Measurements from ENCODE around the gene SNTG2.

SNTG2 gene

DNA sequence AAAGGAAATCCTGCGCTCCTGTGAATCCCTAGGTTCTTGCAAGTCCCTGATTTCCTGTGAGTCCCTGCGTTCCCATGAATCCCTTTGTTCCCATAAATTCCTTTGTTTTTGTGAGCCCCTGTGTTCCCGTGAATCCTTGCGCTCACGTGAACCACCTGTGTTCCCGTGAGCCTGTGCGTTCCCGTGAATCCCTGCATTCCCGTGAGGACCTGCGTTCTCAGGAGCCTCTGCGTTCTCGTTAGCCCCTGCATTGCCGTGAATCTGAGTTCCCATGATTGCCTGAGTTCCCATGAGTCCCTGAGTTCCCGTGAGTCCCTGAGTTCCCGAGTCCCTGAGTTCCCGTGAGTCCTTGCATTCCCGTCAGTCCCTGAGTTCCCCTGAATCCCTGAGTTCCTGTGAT, 71.5 kb downstream of the SNTG2 start:
- no peak for TF ChIP-seq POLR2AphosphoS5 (IDR thresholded peaks at IDR 0.05; ENCODE audit: low read depth, low read length)
- TF ChIP-seq SIN3A (IDR thresholded peaks at IDR 0.05; ENCODE audit: borderline replicate concordance, insufficient read depth, low read length) = no peak
- TF ChIP-seq, protein P1, sequence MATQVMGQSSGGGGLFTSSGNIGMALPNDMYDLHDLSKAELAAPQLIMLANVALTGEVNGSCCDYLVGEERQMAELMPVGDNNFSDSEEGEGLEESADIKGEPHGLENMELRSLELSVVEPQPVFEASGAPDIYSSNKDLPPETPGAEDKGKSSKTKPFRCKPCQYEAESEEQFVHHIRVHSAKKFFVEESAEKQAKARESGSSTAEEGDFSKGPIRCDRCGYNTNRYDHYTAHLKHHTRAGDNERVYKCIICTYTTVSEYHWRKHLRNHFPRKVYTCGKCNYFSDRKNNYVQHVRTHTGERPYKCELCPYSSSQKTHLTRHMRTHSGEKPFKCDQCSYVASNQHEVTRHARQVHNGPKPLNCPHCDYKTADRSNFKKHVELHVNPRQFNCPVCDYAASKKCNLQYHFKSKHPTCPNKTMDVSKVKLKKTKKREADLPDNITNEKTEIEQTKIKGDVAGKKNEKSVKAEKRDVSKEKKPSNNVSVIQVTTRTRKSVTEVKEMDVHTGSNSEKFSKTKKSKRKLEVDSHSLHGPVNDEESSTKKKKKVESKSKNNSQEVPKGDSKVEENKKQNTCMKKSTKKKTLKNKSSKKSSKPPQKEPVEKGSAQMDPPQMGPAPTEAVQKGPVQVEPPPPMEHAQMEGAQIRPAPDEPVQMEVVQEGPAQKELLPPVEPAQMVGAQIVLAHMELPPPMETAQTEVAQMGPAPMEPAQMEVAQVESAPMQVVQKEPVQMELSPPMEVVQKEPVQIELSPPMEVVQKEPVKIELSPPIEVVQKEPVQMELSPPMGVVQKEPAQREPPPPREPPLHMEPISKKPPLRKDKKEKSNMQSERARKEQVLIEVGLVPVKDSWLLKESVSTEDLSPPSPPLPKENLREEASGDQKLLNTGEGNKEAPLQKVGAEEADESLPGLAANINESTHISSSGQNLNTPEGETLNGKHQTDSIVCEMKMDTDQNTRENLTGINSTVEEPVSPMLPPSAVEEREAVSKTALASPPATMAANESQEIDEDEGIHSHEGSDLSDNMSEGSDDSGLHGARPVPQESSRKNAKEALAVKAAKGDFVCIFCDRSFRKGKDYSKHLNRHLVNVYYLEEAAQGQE (IDR thresholded peaks at IDR 0.05; ENCODE audit: insufficient read depth in 1 of 2, low read depth in 2 of 2, low read length in 2 of 2) = no peak
- no peak for TF ChIP-seq TAF1 (IDR thresholded peaks at IDR 0.05; ENCODE audit: borderline replicate concordance, insufficient read depth, low read length)
- no peak for TF ChIP-seq FOXP2 (optimal IDR thresholded peaks at IDR 0.05; ENCODE audit: borderline replicate concordance, extremely low read depth, extremely low read length, insufficient read depth)

DNA sequence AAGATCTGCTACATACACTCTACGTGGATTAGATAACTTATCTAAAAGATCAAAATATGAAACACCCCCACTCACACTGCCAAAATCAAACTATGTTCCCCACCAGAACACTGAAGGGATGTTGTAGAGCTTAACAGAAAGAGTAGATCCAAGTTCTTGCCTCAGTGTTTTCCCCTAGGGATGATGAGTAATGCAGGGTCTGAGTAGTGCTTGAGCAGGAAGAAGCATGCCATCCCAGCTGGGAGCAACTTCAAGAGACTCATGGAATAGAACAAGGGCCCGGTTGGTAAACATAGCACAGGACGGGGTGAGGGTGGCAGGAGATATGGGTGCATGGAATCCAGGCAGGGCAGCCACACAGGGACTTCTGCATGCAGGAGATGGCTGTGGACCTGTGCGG, 74.3 kb downstream of the SNTG2 start:
- TF ChIP-seq, protein P1 (IDR thresholded peaks at IDR 0.05; ENCODE audit: insufficient read depth in 1 of 2, low read depth in 2 of 2, low read length in 2 of 2) = no peak
- TF ChIP-seq FOXP2 (optimal IDR thresholded peaks at IDR 0.05; ENCODE audit: borderline replicate concordance, extremely low read depth, extremely low read length, insufficient read depth) (no peak), SIN3A (IDR thresholded peaks at IDR 0.05; ENCODE audit: borderline replicate concordance, insufficient read depth, low read length) (no peak), POLR2AphosphoS5 (IDR thresholded peaks at IDR 0.05; ENCODE audit: low read depth, low read length) (no peak), TAF1 (IDR thresholded peaks at IDR 0.05; ENCODE audit: borderline replicate concordance, insufficient read depth, low read length) (no peak)

DNA sequence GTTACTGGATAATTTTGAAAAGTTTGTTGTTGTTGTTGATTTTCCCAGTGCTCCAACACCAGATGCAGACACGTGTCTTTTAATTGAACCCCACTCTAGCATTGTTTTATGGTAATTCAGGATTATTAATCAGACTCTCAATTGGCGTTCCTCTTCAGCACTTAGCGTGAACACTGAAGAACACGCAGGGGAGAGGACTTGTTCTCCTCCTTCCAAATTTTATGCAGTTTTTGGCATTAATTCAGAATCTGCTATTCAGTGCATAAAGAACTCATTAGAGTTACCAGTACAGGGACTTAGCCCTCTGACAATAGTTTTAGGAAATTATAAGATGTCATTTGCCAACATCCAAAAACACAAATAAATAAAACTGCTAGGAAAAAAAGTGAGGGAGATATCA, 75.5 kb downstream of the SNTG2 start:
- TF ChIP-seq TAF1 (IDR thresholded peaks at IDR 0.05; ENCODE audit: borderline replicate concordance, insufficient read depth, low read length) = no peak
- TF ChIP-seq POLR2AphosphoS5 (IDR thresholded peaks at IDR 0.05; ENCODE audit: low read depth, low read length) = no peak
- TF ChIP-seq, protein P1 (IDR thresholded peaks at IDR 0.05; ENCODE audit: insufficient read depth in 1 of 2, low read depth in 2 of 2, low read length in 2 of 2) = no peak
- no peak for TF ChIP-seq SIN3A (IDR thresholded peaks at IDR 0.05; ENCODE audit: borderline replicate concordance, insufficient read depth, low read length)
- TF ChIP-seq FOXP2 (optimal IDR thresholded peaks at IDR 0.05; ENCODE audit: borderline replicate concordance, extremely low read depth, extremely low read length, insufficient read depth) = no peak

DNA sequence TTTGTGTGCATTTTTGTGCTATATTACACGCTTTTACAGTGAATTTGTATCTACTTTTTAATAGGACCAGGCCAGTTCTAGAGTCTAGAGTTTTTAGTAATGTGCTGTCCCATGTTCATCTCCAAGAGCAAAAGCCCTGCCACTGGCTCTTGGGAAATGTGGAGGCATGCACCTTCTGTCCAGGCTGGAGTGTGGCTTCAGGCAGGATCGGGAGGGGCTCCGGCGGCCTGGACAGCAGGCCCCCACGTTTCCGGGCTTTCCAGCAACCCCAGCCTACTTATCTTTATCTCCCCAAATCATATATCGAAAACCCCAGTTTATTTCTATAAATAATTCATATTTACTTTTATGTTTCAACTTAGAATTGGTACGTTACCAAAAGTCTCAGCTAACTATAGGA, 78.2 kb downstream of the SNTG2 start:
- TF ChIP-seq SIN3A (IDR thresholded peaks at IDR 0.05; ENCODE audit: borderline replicate concordance, insufficient read depth, low read length) (no peak), POLR2AphosphoS5 (IDR thresholded peaks at IDR 0.05; ENCODE audit: low read depth, low read length) (no peak), FOXP2 (optimal IDR thresholded peaks at IDR 0.05; ENCODE audit: borderline replicate concordance, extremely low read depth, extremely low read length, insufficient read depth) (no peak), TAF1 (IDR thresholded peaks at IDR 0.05; ENCODE audit: borderline replicate concordance, insufficient read depth, low read length) (no peak)
- TF ChIP-seq, protein P1 (IDR thresholded peaks at IDR 0.05; ENCODE audit: insufficient read depth in 1 of 2, low read depth in 2 of 2, low read length in 2 of 2) = no peak

DNA sequence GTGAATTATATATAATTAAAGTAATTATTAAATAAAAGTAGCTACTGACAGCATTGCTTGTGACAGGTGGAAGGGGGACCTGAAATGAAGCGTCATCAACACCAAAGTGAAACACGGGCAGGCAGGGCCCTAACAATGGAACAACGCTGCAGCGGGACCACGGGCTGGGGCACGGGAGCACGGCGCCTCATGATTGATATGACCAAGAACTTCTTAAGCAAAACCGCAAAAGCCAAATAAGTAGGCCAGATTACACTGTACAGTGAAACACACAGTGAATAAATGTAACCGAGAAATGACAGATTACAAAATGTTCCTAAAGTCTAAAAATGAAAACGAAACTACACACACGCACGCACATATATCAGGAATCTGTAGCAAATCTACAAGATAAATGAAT, 81.4 kb downstream of the SNTG2 start:
- TF ChIP-seq FOXP2 (optimal IDR thresholded peaks at IDR 0.05; ENCODE audit: borderline replicate concordance, extremely low read depth, extremely low read length, insufficient read depth) = no peak
- TF ChIP-seq SIN3A (IDR thresholded peaks at IDR 0.05; ENCODE audit: borderline replicate concordance, insufficient read depth, low read length) = no peak
- TF ChIP-seq, protein P1 (IDR thresholded peaks at IDR 0.05; ENCODE audit: insufficient read depth in 1 of 2, low read depth in 2 of 2, low read length in 2 of 2) = no peak
- no peak for TF ChIP-seq TAF1 (IDR thresholded peaks at IDR 0.05; ENCODE audit: borderline replicate concordance, insufficient read depth, low read length)
- no peak for TF ChIP-seq POLR2AphosphoS5 (IDR thresholded peaks at IDR 0.05; ENCODE audit: low read depth, low read length)
